ENCODE results near the gene MRPS10.
A peak's percentile ranks its signal among the peaks of the same experiment; 100 is the strongest.

The MRPS10 gene

GRCh38 chr6:42217519-42218367 is at the start of gene MRPS10:
Gene MRPS10 (minus strand): TSS chr6:42217861. CDS start chr6:42217849, 12 bp downstream.
- Mint-ChIP-seq H3K9me3 (no peaks in the 10 kb centered on the region), H3K36me3 (ENCODE audit: low read depth) (peaks cover 9% of the 10 kb centered on the region), H3K4me1 (peaks cover 11% of the 10 kb centered on the region), H3K27ac (peak within 1 kb of the TSS; percentile 97 to 99 (median 97)), H3K27me3 (ENCODE audit: low read depth) (peaks cover 4% of the 10 kb centered on the region), H3K4me3 (peak within 1 kb of the TSS; percentile 96 to 98 (median 96))
- no peak for TF ChIP-seq CTCF (IDR thresholded peaks at IDR 0.05; ENCODE audit: unreplicated experiment in 3 of 3)

DNA sequence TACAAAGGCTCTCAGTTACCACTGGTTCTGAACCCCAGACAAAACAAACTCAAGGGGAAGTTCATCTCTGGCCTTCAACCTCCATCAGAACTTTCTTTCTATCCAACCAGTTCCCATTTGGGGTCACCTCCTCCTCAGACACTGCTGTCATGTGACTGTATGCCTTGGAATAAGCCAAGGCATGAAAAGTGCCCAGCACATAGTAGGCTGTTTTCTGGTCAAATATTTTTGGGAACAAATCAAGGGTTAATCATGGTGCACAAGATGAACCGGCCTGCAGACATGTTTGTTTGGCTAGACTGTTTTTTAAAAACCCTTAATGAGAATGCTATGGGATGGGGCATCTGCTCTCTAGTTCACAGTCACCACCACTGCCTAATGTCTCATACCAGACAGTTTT is 48.9 kb upstream of the MRPS10 start:
- Mint-ChIP-seq H3K4me3 (no peak overlapping the region), H3K27ac (no peak overlapping the region), H3K36me3 (ENCODE audit: low read depth) (peaks cover 36% of the 10 kb centered on the region), H3K4me1 (peaks cover 14% of the 10 kb centered on the region), H3K27me3 (ENCODE audit: low read depth) (peaks cover 14% of the 10 kb centered on the region), H3K9me3 (no peaks in the 10 kb centered on the region)
- no peak for TF ChIP-seq CTCF (IDR thresholded peaks at IDR 0.05; ENCODE audit: unreplicated experiment in 3 of 3)

GRCh38 chr6:42264852-42265390 is 47.3 kb upstream of the MRPS10 start:
- H3K27me3 Mint-ChIP-seq (ENCODE audit: low read depth), result peaks cover 14% of the 10 kb centered on the region
- no peak overlapping the region for H3K4me3 Mint-ChIP-seq
- peaks cover 25% of the 10 kb centered on the region for H3K4me1 Mint-ChIP-seq
- TF ChIP-seq CTCF (IDR thresholded peaks at IDR 0.05; ENCODE audit: unreplicated experiment in 3 of 3), result no peak
- H3K36me3 Mint-ChIP-seq (ENCODE audit: low read depth), result peaks cover 32% of the 10 kb centered on the region
- H3K9me3 Mint-ChIP-seq, result no peaks in the 10 kb centered on the region
- H3K27ac Mint-ChIP-seq, result no peak overlapping the region

- peaks cover 26% of the 10 kb centered on the region for H3K36me3 Mint-ChIP-seq (ENCODE audit: low read depth)
- peaks cover 29% of the 10 kb centered on the region for H3K4me1 Mint-ChIP-seq
- H3K9me3 Mint-ChIP-seq, result no peaks in the 10 kb centered on the region
- H3K4me3 Mint-ChIP-seq, result no peak overlapping the region
- peak overlapping the region in 1 of 3 experiments; percentile 75 for H3K27ac Mint-ChIP-seq
- peaks cover 14% of the 10 kb centered on the region for H3K27me3 Mint-ChIP-seq (ENCODE audit: low read depth)
- no peak for TF ChIP-seq CTCF (IDR thresholded peaks at IDR 0.05; ENCODE audit: unreplicated experiment in 3 of 3)
These were observed 46.6 kb upstream of the MRPS10 start for GRCh38 chr6:42264162-42264851.

GRCh38 chr6:42263165-42263728 is 45.6 kb upstream of the MRPS10 start:
- TF ChIP-seq CTCF (IDR thresholded peaks at IDR 0.05; ENCODE audit: unreplicated experiment in 3 of 3), result peak in 1 of 3 experiments; percentile 21
- H3K9me3 Mint-ChIP-seq, result no peaks in the 10 kb centered on the region
- peak overlapping the region in 2 of 3 experiments; percentile 74 to 75 for H3K27ac Mint-ChIP-seq
- no peak overlapping the region for H3K4me3 Mint-ChIP-seq
- peaks cover 22% of the 10 kb centered on the region for H3K36me3 Mint-ChIP-seq (ENCODE audit: low read depth)
- peaks cover 14% of the 10 kb centered on the region for H3K27me3 Mint-ChIP-seq (ENCODE audit: low read depth)
- H3K4me1 Mint-ChIP-seq, result peaks cover 29% of the 10 kb centered on the region

All from nephron (organoid).